Measurements from ENCODE around the gene OR52B2.

Gene OR52B2

GRCh38 chr11:6199174-6199810, 29.2 kb upstream of the OR52B2 start, which contains the start of gene OR52W1:
Gene OR52W1 (plus strand): TSS chr11:6199224. CDS start chr11:6199224, 0 bp downstream.
- H3K4me3 ChIP-seq (ENCODE audit: low read depth, low read length) = no peak within 1 kb of the TSS
- TF ChIP-seq CTCF (IDR thresholded peaks at IDR 0.05; ENCODE audit: low read depth, low read length) = no peak

GRCh38 chr11:6197466-6198200, 27.5 kb upstream of the OR52B2 start:
- TF ChIP-seq CTCF (IDR thresholded peaks at IDR 0.05; ENCODE audit: low read depth, low read length) = no peak
- H3K4me3 ChIP-seq (ENCODE audit: low read depth, low read length) = no peak overlapping the region

- no peak overlapping the region for H3K4me3 ChIP-seq (ENCODE audit: low read depth, low read length)
- no peak for TF ChIP-seq CTCF (IDR thresholded peaks at IDR 0.05; ENCODE audit: low read depth, low read length)
These were observed 26.3 kb upstream of the OR52B2 start for GRCh38 chr11:6196396-6196795.

GRCh38 chr11:6194065-6194581, 24.0 kb upstream of the OR52B2 start:
- no peak for TF ChIP-seq CTCF (IDR thresholded peaks at IDR 0.05; ENCODE audit: low read depth, low read length)
- no peak overlapping the region for H3K4me3 ChIP-seq (ENCODE audit: low read depth, low read length)

GRCh38 chr11:6191742-6192141, 21.6 kb upstream of the OR52B2 start:
- no peak for TF ChIP-seq CTCF (IDR thresholded peaks at IDR 0.05; ENCODE audit: low read depth, low read length)

GRCh38 chr11:6175440-6175839, 5.3 kb upstream of the OR52B2 start:
- no peak for TF ChIP-seq CTCF (IDR thresholded peaks at IDR 0.05; ENCODE audit: low read depth, low read length)
- no peak overlapping the region for H3K4me3 ChIP-seq (ENCODE audit: low read depth, low read length)

More at GRCh38 chr11:6191742-6192141, 21.6 kb upstream of the OR52B2 start:
- no peak overlapping the region for H3K4me3 ChIP-seq (ENCODE audit: low read depth, low read length)

Measured in WI38 (cell line).